HuH-7 (cell line): ENCODE measurements around the gene KIF1C.
"Not testable (repeated sequence)": the region's sequence is repeated elsewhere in the genome, so short reads cannot be mapped to it uniquely, and the experiment has no call there.

Source experiments
- DNase-seq: peaks from one replicate; pipeline ENCODE4 v3.0.0; 2011; ENCODE audit warnings: low spot score

Gene KIF1C

GRCh38 chr17:5045496-5045895, 47.7 kb downstream of the KIF1C start:
- DNase-seq, result peak; percentile 36

- no peak for DNase-seq
Measured at GRCh38 chr17:5047446-5047845, 49.7 kb downstream of the KIF1C start.

GRCh38 chr17:5049314-5049841, 51.6 kb downstream of the KIF1C start:
- DNase-seq, result no peak

- no peak for DNase-seq
Measured at GRCh38 chr17:5050278-5050677, 52.5 kb downstream of the KIF1C start.

GRCh38 chr17:5055543-5055942, 57.8 kb downstream of the KIF1C start:
- no peak for DNase-seq

- no peak for DNase-seq
Measured at GRCh38 chr17:5065227-5065744, 67.5 kb downstream of the KIF1C start.

- DNase-seq, result no peak
Measured at GRCh38 chr17:5068236-5068635, 70.5 kb downstream of the KIF1C start.

GRCh38 chr17:5069724-5070123, 72.0 kb downstream of the KIF1C start:
- DNase-seq, result no peak

- not testable (repeated sequence) for DNase-seq
Measured at GRCh38 chr17:5075472-5075871, 77.7 kb downstream of the KIF1C start.

- not testable (repeated sequence) for DNase-seq
Measured at GRCh38 chr17:5077275-5077674, 79.5 kb downstream of the KIF1C start.

GRCh38 chr17:5077781-5078105, 80.0 kb downstream of the KIF1C start:
- DNase-seq, result no peak
